Activated naive CD8-positive, alpha-beta T cell treated with anti-CD3 and anti-CD28 coated beads, Interleukin-2, amount 50 U/mL, for 24 hours (primary cell): Measurements from ENCODE around the gene SAYSD1.

ENCODE experiments used
- ATAC-seq: fragments of 150-1000 bp; cut with Tn5 transposase; one replicate; pipeline ENCODE4 v1.10.0; 2021
- DNase-seq: peaks from one replicate; pipeline ENCODE4 v3.0.0; 2021
- H3K27ac Mint-ChIP-seq: one replicate; pipeline ENCODE4 v1.8.0; 2021; ENCODE audit warnings: mild to moderate bottlenecking, mixed read lengths
- H3K27me3 Mint-ChIP-seq: one replicate; pipeline ENCODE4 v1.8.0; 2021; ENCODE audit warnings: mixed read lengths
- H3K36me3 Mint-ChIP-seq: one replicate; pipeline ENCODE4 v1.8.0; 2021; ENCODE audit warnings: low read depth, mixed read lengths
- H3K4me1 Mint-ChIP-seq: one replicate; pipeline ENCODE4 v1.8.0; 2021; ENCODE audit warnings: mixed read lengths
- H3K4me3 Mint-ChIP-seq: one replicate; pipeline ENCODE4 v1.8.0; 2021; ENCODE audit warnings: mild to moderate bottlenecking, moderate library complexity, mixed read lengths
- H3K9me3 Mint-ChIP-seq: one replicate; pipeline ENCODE4 v1.8.0; 2021; ENCODE audit warnings: mixed read lengths

The SAYSD1 gene

DNA sequence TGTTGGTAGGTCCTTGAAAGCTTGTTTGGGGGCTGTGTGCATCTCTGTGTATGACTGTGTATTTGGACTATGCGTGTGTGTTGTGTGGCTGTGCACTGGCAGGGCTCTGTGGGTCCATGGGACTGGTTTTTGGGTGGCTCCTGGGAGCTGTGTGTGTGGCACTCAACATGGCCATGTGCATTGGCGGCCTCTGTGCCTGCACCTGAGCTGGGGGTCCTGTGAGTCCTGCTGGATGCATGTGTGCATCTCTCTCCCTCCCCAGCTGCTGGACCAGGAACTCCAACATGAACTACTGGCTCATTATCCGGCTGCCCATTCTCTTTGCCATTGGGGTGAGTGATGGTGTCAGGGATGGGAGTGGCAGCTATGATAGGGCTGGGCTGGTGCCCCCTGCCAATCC is 36.3 kb downstream of the SAYSD1 start:
- H3K9me3 Mint-ChIP-seq, result no peaks in the 10 kb centered on the region

DNA sequence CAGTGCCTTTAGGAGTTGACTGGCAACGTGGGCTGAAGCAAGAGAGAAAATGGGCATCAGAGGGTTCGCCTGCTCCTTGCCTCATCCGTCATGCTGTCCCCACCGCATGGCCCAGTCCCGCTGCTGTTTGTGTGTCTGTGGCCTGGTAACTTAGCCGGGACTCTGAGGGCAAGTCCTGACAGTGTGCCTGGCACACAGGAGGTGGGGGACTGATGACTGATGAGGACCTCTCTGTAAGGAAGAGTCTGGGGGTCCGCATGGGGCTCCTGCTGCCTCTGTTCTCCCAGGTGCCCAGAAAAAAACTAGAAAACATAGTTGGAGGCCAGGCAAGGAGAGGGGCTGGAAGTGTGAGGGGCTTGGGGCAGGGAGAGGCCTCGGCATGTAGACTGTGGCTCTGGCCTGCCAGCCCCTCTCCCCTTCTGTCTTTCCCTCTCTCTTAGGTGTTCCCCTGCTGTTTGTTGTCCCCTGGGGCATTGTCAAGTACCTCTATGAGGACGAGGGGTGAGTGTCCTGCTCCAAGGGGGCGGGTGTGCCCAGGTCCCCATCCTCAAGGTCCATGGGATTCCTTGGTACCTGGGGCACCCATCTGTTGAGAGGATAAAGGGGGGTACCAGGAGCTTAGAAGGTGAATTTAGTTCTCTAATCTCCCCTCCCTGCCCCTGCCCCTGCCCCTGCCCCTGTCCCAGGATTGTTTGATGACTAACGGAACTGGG is 36.9 kb downstream of the SAYSD1 start:
- Mint-ChIP-seq H3K36me3 (no peaks in the 10 kb centered on the region), H3K9me3 (no peaks in the 10 kb centered on the region), H3K4me3 (no peak overlapping the region), H3K4me1 (peaks cover 8% of the 10 kb centered on the region), H3K27ac (no peak overlapping the region), H3K27me3 (no peaks in the 10 kb centered on the region)
- DNase-seq (no peak), ATAC-seq (no peak)

More for the DNA sequence above, 36.3 kb downstream of the SAYSD1 start:
- H3K4me1 Mint-ChIP-seq, result peaks cover 11% of the 10 kb centered on the region
- peaks cover 3% of the 10 kb centered on the region for H3K27me3 Mint-ChIP-seq
- DNase-seq (no peak), ATAC-seq (no peak)
- H3K27ac Mint-ChIP-seq, result no peak overlapping the region
- no peaks in the 10 kb centered on the region for H3K36me3 Mint-ChIP-seq
- no peak overlapping the region for H3K4me3 Mint-ChIP-seq

DNA sequence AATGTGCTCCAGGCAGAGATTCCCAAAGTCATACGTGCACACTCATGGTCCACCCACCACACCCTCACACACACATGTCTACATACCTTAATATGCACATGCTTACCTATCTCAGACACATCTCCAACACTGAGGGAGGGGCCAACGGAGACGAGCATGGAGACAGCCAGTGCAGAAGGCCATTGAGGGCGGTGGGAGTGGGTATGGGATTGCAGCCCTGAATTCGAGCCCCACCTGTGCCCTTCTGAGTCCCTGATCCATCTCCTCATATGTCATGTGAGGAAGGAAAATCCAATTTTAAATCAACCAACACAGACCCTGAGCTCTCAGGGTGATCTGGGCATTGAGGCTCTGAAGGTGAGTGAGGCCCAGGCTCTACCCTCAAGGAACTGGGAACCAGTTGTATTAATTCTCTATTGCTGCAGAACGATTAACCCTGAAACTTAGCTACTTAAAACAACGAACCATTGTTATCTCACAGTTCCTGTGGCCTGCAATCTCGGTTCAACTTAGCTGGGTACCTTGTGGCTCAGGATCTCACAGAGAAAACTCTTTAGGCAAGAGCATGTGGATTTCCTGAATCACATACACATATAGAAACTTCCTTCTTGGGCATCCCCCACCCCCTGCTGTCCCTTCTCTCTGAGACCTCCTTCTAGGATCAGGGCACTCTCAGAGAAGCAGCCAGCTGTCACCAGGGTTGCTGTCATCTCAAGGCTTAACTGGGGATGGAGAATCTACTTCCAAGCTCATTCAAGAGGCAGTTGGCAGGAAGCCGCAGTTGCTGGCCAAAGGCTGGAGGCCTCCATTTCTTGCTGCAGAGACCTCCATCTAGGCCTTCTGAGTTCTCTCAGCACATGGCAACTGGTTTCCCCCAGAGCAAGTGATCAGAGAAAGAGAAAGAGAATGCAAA is 38.1 kb downstream of the SAYSD1 start:
- ATAC-seq, result no peak

DNA sequence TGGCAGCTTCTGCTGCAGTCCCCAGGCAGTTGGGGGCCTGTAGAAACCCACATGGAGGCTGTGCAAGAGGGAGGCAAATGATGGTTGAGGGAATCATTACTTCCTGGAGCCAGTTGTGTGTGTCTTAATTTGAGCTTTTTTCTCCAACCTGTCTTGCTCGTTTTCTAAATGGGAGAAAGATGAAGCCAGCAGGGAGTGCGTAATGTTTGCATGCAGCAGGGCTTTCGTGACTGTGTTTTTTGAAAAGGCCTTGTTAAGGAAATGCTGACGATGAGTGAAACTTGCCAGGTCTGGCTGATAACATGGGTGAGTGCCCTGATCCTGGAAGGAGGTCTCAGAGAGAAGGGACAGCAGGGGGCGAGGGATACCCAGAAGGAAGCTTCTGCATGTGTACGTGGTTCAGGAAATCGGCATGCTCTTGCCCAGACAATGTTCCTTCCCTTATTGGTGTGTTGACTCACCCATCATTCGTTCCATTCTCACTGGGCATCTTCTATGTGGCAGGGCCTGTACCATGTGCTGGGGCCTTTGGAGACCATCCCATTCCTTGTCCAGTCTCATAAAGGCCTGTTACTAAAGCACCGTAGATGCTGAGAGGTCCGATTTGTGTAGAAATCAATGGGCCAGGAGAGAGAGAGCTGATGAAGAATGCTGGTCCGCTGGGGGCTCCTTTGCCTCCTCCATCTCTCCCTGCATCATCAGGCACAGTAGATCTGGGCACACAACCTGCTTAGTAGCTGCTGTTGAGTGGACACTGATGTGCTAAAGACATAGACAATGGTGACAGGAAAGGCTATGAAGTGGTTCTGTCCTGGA is 39.0 kb downstream of the SAYSD1 start:
- Mint-ChIP-seq H3K36me3 (no peaks in the 10 kb centered on the region), H3K9me3 (no peaks in the 10 kb centered on the region), H3K27me3 (peaks cover 3% of the 10 kb centered on the region), H3K4me1 (peaks cover 8% of the 10 kb centered on the region), H3K4me3 (no peak overlapping the region), H3K27ac (no peak overlapping the region)
- no peak for DNase-seq
- no peak for ATAC-seq

More for the DNA sequence above, 38.1 kb downstream of the SAYSD1 start:
- Mint-ChIP-seq H3K27ac (no peak overlapping the region), H3K9me3 (no peaks in the 10 kb centered on the region), H3K36me3 (no peaks in the 10 kb centered on the region), H3K27me3 (no peaks in the 10 kb centered on the region), H3K4me3 (no peak overlapping the region), H3K4me1 (peaks cover 8% of the 10 kb centered on the region)
- no peak for DNase-seq

DNA sequence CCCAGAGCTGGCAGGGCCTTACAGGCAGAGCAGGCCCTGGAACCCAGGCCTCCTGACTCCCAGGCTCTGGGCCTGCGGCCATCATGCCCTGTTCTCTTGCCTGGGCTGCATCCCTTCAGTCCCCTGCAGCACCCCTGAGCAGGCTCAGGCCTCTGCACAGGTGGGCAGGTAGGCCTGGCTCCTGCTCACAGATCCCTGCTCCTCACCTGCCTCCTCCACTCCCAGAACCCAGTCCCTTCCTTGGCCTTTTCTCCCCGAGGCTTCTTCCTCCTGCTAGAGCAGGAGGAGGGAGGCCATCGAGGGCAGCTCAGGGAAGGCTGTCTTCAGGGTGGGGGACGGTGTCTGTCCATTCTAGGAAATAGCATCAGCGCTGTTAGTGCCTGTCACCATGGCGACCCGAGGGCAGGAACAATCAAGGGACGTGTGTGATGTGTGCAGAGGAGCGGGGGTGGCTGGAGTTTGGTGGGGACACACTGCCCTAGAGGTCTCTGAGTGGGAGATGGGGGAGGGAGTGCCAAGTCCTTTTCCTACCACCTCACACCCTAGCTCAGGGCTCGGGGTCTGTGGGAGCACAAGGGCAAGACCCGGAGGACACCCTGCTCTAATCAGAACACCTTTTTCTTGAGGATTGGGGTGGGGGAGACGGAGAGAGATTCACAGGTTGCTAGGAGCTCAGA is 39.8 kb downstream of the SAYSD1 start:
- H3K27me3 Mint-ChIP-seq, result peaks cover 8% of the 10 kb centered on the region
- H3K36me3 Mint-ChIP-seq, result no peaks in the 10 kb centered on the region
- H3K27ac Mint-ChIP-seq, result no peak overlapping the region
- H3K4me1 Mint-ChIP-seq, result peaks cover 8% of the 10 kb centered on the region
- DNase-seq, result no peak
- ATAC-seq, result no peak
- no peaks in the 10 kb centered on the region for H3K9me3 Mint-ChIP-seq
- no peak overlapping the region for H3K4me3 Mint-ChIP-seq

DNA sequence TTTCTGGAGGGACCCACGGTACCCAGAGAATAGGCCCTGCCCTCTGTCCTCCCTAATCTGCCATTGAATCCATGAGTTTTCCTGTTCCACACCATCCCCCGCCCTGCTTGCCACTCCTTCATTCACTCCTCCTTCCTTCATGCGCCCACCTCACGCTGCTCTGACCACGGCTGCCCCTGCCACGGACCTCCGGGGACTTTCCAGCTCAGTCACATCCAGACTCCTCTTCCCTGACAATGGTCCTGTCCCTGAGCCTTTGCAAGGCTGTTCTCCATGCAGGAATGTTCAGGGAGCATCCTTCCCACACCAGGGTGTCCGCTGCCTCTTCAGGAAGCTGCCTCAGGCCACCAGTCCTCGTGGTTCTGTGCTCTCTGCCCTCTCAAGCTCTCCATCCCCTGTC is 40.5 kb downstream of the SAYSD1 start:
- Mint-ChIP-seq H3K4me1 (peaks cover 8% of the 10 kb centered on the region), H3K4me3 (no peak overlapping the region), H3K27ac (no peak overlapping the region), H3K9me3 (no peaks in the 10 kb centered on the region), H3K27me3 (peaks cover 8% of the 10 kb centered on the region), H3K36me3 (no peaks in the 10 kb centered on the region)
- ATAC-seq, result no peak
- no peak for DNase-seq

DNA sequence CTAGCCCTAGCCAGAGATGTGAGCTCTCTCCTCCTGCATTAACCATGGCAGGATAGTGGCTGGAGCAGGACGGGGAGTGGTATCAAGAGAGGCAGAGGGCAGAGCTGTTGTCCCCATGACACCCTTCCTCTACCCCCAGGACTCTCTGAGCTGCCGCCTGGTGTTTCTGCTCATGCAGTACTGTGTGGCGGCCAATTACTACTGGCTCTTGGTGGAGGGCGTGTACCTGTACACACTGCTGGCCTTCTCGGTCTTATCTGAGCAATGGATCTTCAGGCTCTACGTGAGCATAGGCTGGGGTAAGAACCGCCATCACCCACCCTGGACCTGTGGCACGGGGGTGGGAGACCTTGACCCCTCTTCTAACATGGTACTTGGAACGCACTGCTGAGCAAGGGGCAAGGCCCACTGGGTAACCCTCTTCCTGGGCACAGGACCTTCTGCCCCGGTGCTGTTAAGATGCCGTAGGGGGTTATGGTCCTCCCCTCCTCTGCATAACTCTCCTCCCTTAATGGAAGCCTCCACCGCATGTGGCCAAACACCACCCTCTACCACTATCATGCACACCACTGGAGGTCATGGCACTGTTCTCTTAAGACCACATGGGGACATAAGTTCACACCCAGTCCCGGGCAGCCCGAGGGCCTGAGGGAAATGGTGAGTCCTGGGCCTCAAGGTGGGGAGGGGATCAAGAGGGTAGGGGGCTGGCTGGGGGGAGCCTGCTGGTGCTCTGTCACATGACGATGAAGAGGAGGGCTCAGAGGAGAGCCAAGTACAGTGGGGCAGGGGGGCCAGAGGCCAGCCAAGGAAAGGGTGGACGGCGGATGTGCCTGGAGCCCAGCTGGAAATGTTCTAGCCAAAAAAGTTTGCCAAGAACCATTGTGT is 41.3 kb downstream of the SAYSD1 start:
- no peaks in the 10 kb centered on the region for H3K9me3 Mint-ChIP-seq

DNA sequence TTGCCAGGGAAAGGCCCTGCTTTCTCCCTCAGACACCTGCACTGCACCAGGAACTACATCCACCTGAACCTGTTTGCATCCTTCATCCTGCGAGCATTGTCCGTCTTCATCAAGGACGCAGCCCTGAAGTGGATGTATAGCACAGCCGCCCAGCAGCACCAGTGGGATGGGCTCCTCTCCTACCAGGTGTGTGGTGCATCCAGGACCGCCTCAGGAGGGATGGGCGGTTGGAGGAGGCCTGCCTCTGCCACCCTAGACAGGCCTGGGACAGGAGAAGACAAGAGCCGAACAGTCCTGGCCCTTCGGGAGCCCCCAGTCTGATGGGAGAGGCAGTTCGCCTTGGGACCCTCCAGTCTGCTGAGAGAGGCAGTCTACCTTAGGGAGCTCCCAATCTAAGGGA is 42.2 kb downstream of the SAYSD1 start:
- DNase-seq (no peak), ATAC-seq (no peak)
- Mint-ChIP-seq H3K4me1 (peaks cover 8% of the 10 kb centered on the region), H3K27me3 (peaks cover 13% of the 10 kb centered on the region), H3K4me3 (no peak overlapping the region), H3K36me3 (no peaks in the 10 kb centered on the region), H3K27ac (no peak overlapping the region), H3K9me3 (no peaks in the 10 kb centered on the region)

More for the DNA sequence above, 41.3 kb downstream of the SAYSD1 start:
- Mint-ChIP-seq H3K4me1 (peaks cover 8% of the 10 kb centered on the region), H3K27ac (no peak overlapping the region), H3K4me3 (no peak overlapping the region), H3K36me3 (no peaks in the 10 kb centered on the region), H3K27me3 (peaks cover 12% of the 10 kb centered on the region)
- DNase-seq (no peak), ATAC-seq (no peak)

DNA sequence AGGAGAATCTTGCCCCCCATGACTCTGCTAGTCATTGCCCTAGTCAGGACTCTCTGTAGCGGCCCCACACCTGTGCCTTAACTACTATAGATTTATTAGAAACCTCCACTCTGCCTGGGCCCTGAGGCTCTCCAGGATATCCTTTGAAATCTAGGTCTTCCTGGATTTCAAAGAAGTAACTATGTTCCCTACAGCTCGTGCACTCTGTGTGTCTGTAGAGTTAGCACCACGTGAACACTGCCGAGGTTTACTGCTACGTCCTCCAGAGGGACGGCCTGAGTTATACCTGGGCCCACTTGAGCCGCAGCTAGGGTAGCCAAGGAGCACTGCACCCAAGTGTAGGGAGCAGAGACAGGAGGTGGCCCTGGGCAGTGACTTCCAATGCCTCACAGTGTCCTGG is 46.6 kb downstream of the SAYSD1 start:
- Mint-ChIP-seq H3K27me3 (peaks cover 17% of the 10 kb centered on the region), H3K4me3 (no peak overlapping the region), H3K4me1 (no peaks in the 10 kb centered on the region), H3K9me3 (no peaks in the 10 kb centered on the region), H3K36me3 (no peaks in the 10 kb centered on the region), H3K27ac (no peak overlapping the region)
- DNase-seq, result no peak
- no peak for ATAC-seq

DNA sequence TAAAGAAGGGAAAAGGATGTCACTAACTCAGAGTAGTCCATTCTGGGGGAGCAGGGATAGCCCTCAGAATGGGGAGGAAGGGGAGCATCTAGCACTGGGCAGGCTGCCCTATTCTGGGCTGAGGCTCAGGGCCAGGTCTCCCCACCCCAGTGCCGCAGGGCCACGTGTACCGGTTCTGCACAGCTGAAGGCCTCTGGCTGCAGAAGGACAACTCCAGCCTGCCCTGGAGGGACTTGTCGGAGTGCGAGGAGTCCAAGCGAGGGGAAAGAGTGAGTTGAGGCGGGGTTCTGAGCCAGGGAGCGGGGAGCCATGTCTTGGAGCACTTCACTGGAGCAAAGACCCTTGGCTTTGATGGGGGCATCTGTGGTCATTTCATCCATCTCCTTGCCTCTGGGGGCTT is 49.4 kb downstream of the SAYSD1 start:
- H3K36me3 Mint-ChIP-seq, result no peaks in the 10 kb centered on the region
- no peak overlapping the region for H3K4me3 Mint-ChIP-seq
- ATAC-seq, result no peak
- DNase-seq, result no peak
- H3K9me3 Mint-ChIP-seq, result no peaks in the 10 kb centered on the region
- H3K4me1 Mint-ChIP-seq, result no peaks in the 10 kb centered on the region
- H3K27me3 Mint-ChIP-seq, result peaks cover 16% of the 10 kb centered on the region
- no peak overlapping the region for H3K27ac Mint-ChIP-seq

DNA sequence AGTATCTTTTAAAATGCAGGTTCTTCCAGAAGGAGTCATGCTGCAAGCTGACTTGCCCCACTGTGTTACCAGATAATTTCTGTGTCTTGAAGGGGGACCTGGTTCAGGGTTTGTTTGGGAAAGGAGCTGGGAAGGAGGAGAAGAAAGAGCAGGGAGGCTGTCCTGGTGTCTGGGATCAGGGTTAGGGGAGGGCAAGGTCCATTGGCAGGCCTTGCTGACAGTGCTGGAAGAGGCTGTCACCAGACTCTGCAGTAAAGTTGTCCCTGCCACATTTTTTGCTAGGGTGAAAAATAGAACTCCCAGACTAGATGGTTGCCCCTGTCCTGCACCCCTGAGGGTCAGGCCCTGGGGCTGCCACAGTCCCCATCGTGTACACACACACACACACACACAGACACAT is 51.5 kb downstream of the SAYSD1 start:
- H3K4me1 Mint-ChIP-seq, result no peaks in the 10 kb centered on the region

DNA sequence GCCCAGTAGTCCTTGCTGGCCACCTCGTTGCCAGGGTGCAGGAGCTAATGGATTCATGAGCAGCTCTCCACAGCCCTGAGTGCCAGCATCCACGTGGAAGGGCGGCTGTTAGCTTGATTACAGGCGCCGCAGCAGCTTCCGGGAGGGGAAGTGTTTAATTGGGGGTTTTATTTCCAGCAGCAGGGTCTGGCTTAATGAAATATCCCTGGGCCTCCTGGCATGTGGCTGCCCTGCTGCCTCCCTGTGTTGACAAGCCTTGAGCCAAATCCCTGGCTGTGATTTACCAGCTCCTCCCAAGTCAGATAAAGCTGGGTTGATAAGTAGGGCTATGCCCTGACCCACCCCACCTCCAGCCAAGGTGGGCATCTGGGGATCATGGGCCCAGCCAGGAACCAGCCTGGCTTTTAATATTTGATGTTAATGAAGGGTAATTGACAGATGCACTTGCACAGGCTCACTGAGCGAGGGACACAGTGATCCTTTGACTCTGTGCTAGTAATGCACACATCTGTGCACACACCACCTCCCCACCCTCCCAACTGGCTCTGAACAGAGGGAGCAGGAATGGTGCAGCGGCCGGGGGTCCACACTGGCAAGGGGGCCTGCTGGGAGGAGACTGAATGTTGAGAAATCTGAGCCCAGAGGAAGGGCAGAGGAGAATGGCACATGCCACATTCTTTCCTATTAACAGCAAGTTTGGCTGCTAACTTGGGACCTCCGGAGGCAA is 52.8 kb downstream of the SAYSD1 start:
- no peaks in the 10 kb centered on the region for H3K4me1 Mint-ChIP-seq
- peaks cover 10% of the 10 kb centered on the region for H3K27me3 Mint-ChIP-seq
- no peak overlapping the region for H3K4me3 Mint-ChIP-seq
- ATAC-seq, result no peak
- H3K27ac Mint-ChIP-seq, result no peak overlapping the region
- peaks cover 2% of the 10 kb centered on the region for H3K36me3 Mint-ChIP-seq
- no peaks in the 10 kb centered on the region for H3K9me3 Mint-ChIP-seq
- no peak for DNase-seq

More for the DNA sequence above, 51.5 kb downstream of the SAYSD1 start:
- Mint-ChIP-seq H3K36me3 (peaks cover 2% of the 10 kb centered on the region), H3K27me3 (peaks cover 10% of the 10 kb centered on the region), H3K27ac (no peak overlapping the region), H3K4me3 (no peak overlapping the region), H3K9me3 (no peaks in the 10 kb centered on the region)
- DNase-seq, result no peak
- ATAC-seq, result no peak

DNA sequence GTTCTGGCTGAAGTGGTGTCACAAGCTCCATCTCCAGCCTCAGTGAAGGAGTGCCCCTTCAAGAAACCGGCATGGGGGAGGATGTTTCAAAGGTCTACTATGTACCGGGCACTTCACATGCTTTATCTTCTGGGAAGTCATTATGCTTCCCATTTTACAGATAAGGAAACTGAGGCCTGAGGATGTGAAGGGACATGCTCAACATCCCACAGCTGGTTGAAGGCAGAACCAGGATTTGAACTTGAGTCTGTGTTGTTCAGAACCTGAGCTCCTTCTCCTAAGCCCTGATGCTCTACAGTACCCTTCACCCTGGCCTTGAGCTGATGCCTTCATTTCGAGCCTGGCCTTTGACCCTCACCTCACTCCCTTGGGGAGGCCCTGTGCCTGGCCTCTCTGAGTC is 53.4 kb downstream of the SAYSD1 start:
- H3K4me1 Mint-ChIP-seq, result no peaks in the 10 kb centered on the region

More for the DNA sequence above, 53.4 kb downstream of the SAYSD1 start:
- Mint-ChIP-seq H3K36me3 (peaks cover 2% of the 10 kb centered on the region), H3K9me3 (no peaks in the 10 kb centered on the region), H3K27me3 (peaks cover 10% of the 10 kb centered on the region), H3K4me3 (no peak overlapping the region), H3K27ac (no peak overlapping the region)
- DNase-seq (no peak), ATAC-seq (no peak)
